Transverse colon (tissue), 4 donors: Measurements from ENCODE around the gene SAV1.

Experiments
- CTCF ChIP-seq, 5 experiments: fragments of 200-600 bp in 3 of 5; fragments of 450-650 bp in 2 of 5; sonication (generic) in 3 of 5; IDR thresholded peaks; 1 replicate in 2 of 5; 2 replicates in 3 of 5; pipeline ENCODE4 v1.5.1; 2016 to 2017; ENCODE audit warnings: antibody characterized with exemption in 5 of 5, inconsistent platforms in 3 of 5, mild to moderate bottlenecking in 2 of 5, moderate library complexity in 1 of 5
- POLR2A ChIP-seq: fragments of 450-650 bp; IDR thresholded peaks from one replicate; pipeline ENCODE4 v1.6.1; 2016; ENCODE audit warnings: antibody characterized with exemption, mild to moderate bottlenecking, moderate library complexity
- POLR2AphosphoS5 ChIP-seq, 3 donors: sonication (generic); formaldehyde crosslinking; IDR thresholded peaks; one replicate each; pipeline ENCODE4 v1.6.1; 2016; ENCODE audit warnings: antibody characterized with exemption in 3 of 3

DNA sequence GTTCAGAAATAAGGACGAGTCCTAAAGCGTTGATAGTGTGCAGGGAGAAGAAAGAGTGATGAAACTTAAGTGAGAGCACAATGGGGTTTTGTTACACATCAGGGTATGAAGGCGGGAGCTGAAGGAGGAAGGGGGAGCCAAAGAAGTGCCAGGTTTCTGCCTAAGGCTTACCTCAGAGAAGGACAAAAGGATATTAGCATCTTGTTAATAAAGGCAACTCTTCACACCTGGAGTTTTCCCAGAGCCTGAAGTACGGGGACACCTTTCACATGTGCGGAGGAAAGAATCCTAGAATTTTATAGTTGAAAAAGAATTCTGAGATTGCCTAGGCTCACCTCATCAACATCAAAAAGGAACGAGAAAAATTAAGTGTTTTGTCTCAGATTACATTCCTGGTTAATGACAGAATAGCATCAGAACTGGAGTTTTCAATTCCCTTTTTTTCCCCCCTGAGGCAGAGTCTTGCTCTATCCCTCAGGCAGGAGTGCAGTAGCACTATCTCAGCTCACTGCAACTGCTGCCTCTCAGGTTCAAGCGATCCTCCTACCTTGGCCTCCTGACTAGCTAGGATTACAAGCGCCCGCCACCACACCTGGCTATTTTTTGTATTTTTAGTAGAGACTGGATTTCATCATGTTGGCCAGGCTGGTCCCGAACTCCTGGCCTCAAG, 2.2 kb upstream of the SAV1 start:
- TF ChIP-seq CTCF (IDR thresholded peaks at IDR 0.05) (no peak), POLR2A (no peak), POLR2AphosphoS5 (IDR thresholded peaks at IDR 0.05) (no peak)
